Spleen (tissue), 11 donors: ENCODE measurements around the gene ASPG. TPM values are rescaled to one million over a fixed set of nuclear protein-coding genes. Genes with fewer than 3 reads are reported as not detected.

ENCODE experiments used
- DNase-seq: peaks from one replicate; pipeline ENCODE4 v3.0.0-alpha.2; 2020
- H3K27ac ChIP-seq, 8 donors: fragments of 200-600 bp; sonication (generic) in 7 of 8; 1 replicate in 4 of 8; 2 replicates in 4 of 8; pipeline versions ENCODE4 v1.5.0 to v1.8.0; 2016 to 2021; ENCODE audit warnings: inconsistent platforms in 4 of 8, mild to moderate bottlenecking in 4 of 8, moderate library complexity in 1 of 8
- H3K27me3 ChIP-seq, 7 donors: fragments of 200-600 bp; sonication (generic) in 6 of 7; replicated peaks in 1 of 7; 1 replicate in 4 of 7; 2 replicates in 3 of 7; pipeline versions ENCODE4 v1.5.0 to v1.8.0; 2016 to 2021; ENCODE audit warnings: inconsistent platforms in 3 of 7, mild to moderate bottlenecking in 1 of 7
- H3K36me3 ChIP-seq, 6 donors: fragments of 200-600 bp; sonication (generic) in 5 of 6; 1 replicate in 4 of 6; 2 replicates in 2 of 6; pipeline versions ENCODE4 v1.5.0 to v1.8.0; 2016 to 2021; ENCODE audit warnings: inconsistent platforms in 2 of 6
- H3K4me1 ChIP-seq, 6 donors: fragments of 200-600 bp; sonication (generic) in 5 of 6; 1 replicate in 3 of 6; 2 replicates in 3 of 6; pipeline versions ENCODE4 v1.5.0 to v1.8.0; 2016 to 2021; ENCODE audit warnings: inconsistent platforms in 3 of 6
- H3K4me3 ChIP-seq, 8 donors: fragments of 200-600 bp; sonication (generic) in 7 of 8; 1 replicate in 4 of 8; 2 replicates in 4 of 8; pipeline versions ENCODE4 v1.5.0 to v1.8.0; 2016 to 2021; ENCODE audit warnings: inconsistent platforms in 4 of 8, mild to moderate bottlenecking in 4 of 8, moderate library complexity in 2 of 8
- H3K9me3 ChIP-seq, 8 donors: fragments of 200-600 bp; sonication (generic) in 7 of 8; 1 replicate in 4 of 8; 2 replicates in 4 of 8; pipeline versions ENCODE4 v1.5.0 to v1.8.0; 2016 to 2021; ENCODE audit warnings: inconsistent platforms in 4 of 8
- POLR2A ChIP-seq, 3 donors: fragments of 450-650 bp; IDR thresholded peaks; one replicate each; pipeline ENCODE4 v1.5.1; 2017; ENCODE audit warnings: antibody characterized with exemption in 3 of 3, mild to moderate bottlenecking in 1 of 3
- POLR2AphosphoS5 ChIP-seq, 3 donors: sonication (generic); formaldehyde crosslinking; IDR thresholded peaks; one replicate each; pipeline ENCODE4 v1.5.1; 2017; ENCODE audit warnings: antibody characterized with exemption in 3 of 3
- WGBS, 5 donors: extraction: QIAGEN DNeasy Blood & Tissue Kit in 3 of 5; methylation state at CpG; one replicate each; pipeline versions ENCODE4 v1.1.5 to v1.1.7; 2013 to 2018; 5-methylcytosine and 5-hydroxymethylcytosine counted together
- intact Hi-C: fragments of 100-400 bp; cut with DNase I; formaldehyde crosslinking; loops from one replicate; pipeline ENCODE4 v1.15.0; 2023; ENCODE audit warnings: low total_unique reads
- polyA plus RNA-seq, 3 donors: library from polyadenylated mRNA; stranded (reverse); fragments of 200-250 nt; gene quantifications; one replicate each; pipeline ENCODE4 v1.2.1, GENCODE V29; 2013
- total RNA-seq, 7 donors: library from RNA; depleted of rRNA in 3 of 7; stranded (reverse); fragments of >200 nt in 3 of 7; fragmentation: NEBNext Ultra II Directional in 4 of 7; extraction: Animal tissue kit (Norgen Biotek cat#: 25700) in 4 of 7; gene quantifications; one replicate each; pipeline versions ENCODE4 v1.1.0 to v1.2.1, GENCODE V29; 2016 to 2021
- TF ChIP-seq, protein P1 (sequence below), 11 experiments: fragments of 200-600 bp in 7 of 11; fragments of 450-650 bp in 4 of 11; sonication (generic) in 4 of 11; IDR thresholded peaks in 8 of 11; conservative IDR thresholded peaks in 3 of 11; 1 replicate in 7 of 11; 2 replicates in 4 of 11; pipeline versions ENCODE4 v1.4.0 to v1.8.0; 2016 to 2021; ENCODE audit warnings: antibody characterized with exemption in 11 of 11, inconsistent platforms in 4 of 11, mild to moderate bottlenecking in 1 of 11
- donor health status: healthy with polysubstance abuse.
- donor health status: DM: no; HTN: no; CAD: no; lungs with moderate emphysema.
- donor health status: DM: no; HTN: no; CAD: no.
- donor health status: Bipolar disorder and iron deficiency.
- donor health status: healthy.
- donor health status: DM: no; HTN: no; CAD: no.
- donor health status: DM: yes; HTN: yes; CAD: no.

Gene ASPG
- total and polyA plus RNA-seq, 10 donors: 0.05 to 0.67 (median 0.26) TPM; not detected in 3

- no peak for TF ChIP-seq POLR2AphosphoS5 (IDR thresholded peaks at IDR 0.05)
- no peak for TF ChIP-seq POLR2A (IDR thresholded peaks at IDR 0.05)
- TF ChIP-seq, protein P1, sequence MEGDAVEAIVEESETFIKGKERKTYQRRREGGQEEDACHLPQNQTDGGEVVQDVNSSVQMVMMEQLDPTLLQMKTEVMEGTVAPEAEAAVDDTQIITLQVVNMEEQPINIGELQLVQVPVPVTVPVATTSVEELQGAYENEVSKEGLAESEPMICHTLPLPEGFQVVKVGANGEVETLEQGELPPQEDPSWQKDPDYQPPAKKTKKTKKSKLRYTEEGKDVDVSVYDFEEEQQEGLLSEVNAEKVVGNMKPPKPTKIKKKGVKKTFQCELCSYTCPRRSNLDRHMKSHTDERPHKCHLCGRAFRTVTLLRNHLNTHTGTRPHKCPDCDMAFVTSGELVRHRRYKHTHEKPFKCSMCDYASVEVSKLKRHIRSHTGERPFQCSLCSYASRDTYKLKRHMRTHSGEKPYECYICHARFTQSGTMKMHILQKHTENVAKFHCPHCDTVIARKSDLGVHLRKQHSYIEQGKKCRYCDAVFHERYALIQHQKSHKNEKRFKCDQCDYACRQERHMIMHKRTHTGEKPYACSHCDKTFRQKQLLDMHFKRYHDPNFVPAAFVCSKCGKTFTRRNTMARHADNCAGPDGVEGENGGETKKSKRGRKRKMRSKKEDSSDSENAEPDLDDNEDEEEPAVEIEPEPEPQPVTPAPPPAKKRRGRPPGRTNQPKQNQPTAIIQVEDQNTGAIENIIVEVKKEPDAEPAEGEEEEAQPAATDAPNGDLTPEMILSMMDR (IDR thresholded peaks at IDR 0.05 in 8 of 11, conservative IDR thresholded peaks at IDR 0.05 in 3 of 11): no peak
- Histone ChIP-seq H3K27me3 (peaks cover 0 to 36% (median 8%) of the 10 kb centered on the region in 7 donors), H3K4me3 (no peak overlapping the region), H3K9me3 (no peaks in the 10 kb centered on the region), H3K36me3 (no peaks in the 10 kb centered on the region), H3K4me1 (peaks cover 0 to 12% (median 7%) of the 10 kb centered on the region in 6 donors), H3K27ac (no peak overlapping the region)
- intact Hi-C loops: no loop called here
- WGBS, 5 donors: 80 to 84% (median 82%) methylated on average over 20 to 25 of the region's 25 CpGs
- peak; percentile 71 for DNase-seq
Measured at GRCh38 chr14:104098272-104099095, 13.0 kb downstream of the ASPG start.

DNA sequence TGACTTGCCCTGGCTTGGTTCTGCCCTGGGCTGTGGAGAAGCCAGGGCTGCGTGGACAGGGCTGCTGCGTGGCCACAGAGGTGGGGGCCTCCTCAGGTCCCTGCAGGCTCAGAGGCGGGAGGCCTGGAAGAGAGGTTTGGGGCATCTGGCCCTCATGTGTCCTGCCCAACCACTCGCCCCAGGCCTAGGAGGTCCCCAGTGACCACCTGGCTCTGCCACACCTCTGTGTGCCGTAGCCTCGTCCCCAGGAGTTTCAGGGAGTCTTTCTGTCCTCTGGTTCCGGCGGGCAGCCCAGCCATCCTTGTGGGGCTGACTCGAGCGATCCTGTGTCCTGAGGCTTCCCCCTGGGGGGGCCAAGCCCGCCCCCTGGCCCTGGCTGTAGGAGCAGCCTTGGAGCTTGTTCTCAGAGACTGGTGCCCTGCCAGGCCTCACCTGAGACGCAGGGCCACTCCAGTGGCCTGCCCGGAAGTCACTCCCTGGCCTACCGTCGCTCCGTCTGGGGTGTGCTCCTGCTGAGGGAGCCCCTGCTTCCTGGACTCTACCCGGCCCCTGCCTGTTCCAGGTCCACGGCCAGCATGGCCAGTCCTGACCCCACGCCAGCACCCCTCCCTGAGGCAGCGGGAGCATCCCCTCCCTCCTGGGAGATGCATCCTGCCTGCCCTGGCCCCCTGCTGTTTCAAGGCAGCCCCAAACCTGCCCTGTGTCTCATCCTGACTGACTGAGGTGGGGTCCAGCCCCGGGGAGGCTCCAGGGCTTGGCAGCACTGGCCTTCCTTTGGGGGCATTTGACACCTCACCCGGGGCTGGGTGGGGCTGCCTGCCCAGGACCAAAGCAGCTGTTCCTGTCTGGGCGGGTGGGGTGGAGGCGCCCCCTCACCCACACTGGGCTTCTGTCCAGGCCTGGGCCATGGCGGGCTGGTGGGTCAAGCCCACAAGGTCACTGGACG is 13.9 kb downstream of the ASPG start:
- Histone ChIP-seq H3K27ac (no peak overlapping the region), H3K27me3 (peaks cover 0 to 31% (median 8%) of the 10 kb centered on the region in 7 donors), H3K4me3 (no peak overlapping the region), H3K36me3 (no peaks in the 10 kb centered on the region), H3K4me1 (peaks cover 0 to 7% (median 5%) of the 10 kb centered on the region in 6 donors), H3K9me3 (no peaks in the 10 kb centered on the region)
- DNase-seq: peak; percentile 63
- 52 to 91% (median 77%) methylated on average over 9 to 26 of the region's 26 CpGs for WGBS, 5 donors
- no peak for TF ChIP-seq POLR2A (IDR thresholded peaks at IDR 0.05)
- no peak for TF ChIP-seq POLR2AphosphoS5 (IDR thresholded peaks at IDR 0.05)
- TF ChIP-seq, protein P1 (IDR thresholded peaks at IDR 0.05 in 8 of 11, conservative IDR thresholded peaks at IDR 0.05 in 3 of 11): no peak
- intact Hi-C loops: no loop called here

DNA sequence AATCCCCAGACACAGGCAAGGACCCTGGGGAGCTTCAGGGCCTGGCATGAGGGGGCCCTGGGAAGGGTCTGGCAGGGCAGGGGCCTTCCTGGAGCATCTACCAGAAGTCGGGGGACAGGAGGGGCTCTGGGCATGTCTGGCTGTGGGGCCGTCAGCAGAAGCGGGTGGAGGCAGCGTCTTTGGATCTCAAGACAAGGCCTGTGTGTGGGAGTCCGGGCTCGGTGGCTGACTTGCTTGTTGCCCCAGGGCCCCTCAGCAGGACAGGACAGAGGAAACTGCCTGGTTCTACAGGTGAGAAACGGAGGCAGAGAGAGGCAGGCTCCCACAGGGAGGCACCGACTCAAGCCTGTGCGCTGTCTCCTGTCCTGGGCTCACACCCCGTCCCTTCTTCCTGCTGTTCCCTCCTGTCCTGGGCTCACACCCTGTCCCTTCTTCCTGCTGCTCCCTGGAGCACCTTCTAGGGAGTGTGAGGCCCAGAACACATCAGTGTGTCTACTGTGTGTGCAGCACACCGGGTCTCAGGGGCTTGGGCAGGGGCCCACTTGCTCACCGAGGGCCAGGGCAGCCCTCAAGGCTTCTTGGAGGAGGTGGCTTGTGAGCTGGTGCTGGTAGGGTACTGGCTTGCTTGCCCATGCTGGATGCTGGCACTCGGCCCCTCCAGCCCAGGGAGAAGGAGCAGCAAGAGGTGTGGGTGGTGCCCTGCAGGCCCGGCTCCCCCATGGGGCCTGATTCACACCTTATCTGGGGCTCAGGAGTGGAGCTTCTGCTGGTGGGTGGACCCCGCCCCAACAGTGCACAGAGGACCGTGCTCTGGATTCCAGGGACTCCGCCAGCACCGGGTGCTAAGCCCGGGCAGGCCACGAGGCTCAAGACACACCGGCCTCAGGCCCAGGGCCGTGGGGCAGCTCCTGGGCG is 14.9 kb downstream of the ASPG start:
- H3K27me3 ChIP-seq: peaks cover 0 to 21% (median 0%) of the 10 kb centered on the region in 7 donors
- H3K27ac ChIP-seq: no peak overlapping the region
- no peaks in the 10 kb centered on the region for H3K4me1 ChIP-seq
- H3K4me3 ChIP-seq: no peak overlapping the region
- intact Hi-C loops: no loop called here
- WGBS, 5 donors: 70 to 89% (median 84%) methylated on average over 12 to 23 of the region's 23 CpGs
- TF ChIP-seq POLR2AphosphoS5 (IDR thresholded peaks at IDR 0.05): no peak
- TF ChIP-seq, protein P1 (IDR thresholded peaks at IDR 0.05 in 8 of 11, conservative IDR thresholded peaks at IDR 0.05 in 3 of 11): no peak
- no peak for TF ChIP-seq POLR2A (IDR thresholded peaks at IDR 0.05)
- H3K9me3 ChIP-seq: no peaks in the 10 kb centered on the region
- DNase-seq: peak; percentile 66
- no peaks in the 10 kb centered on the region for H3K36me3 ChIP-seq
